SK-N-SH (cell line): ENCODE results near the gene PRMT3. TPM values are rescaled to one million over a fixed set of nuclear protein-coding genes. Genes with fewer than 3 reads are reported as not detected.

ENCODE experiments used
- CTCF ChIA-PET: fragments of 300-600, 350-600 bp; formaldehyde crosslinking; extraction: SDS; loops from one replicate; lab custom pipeline; 2021; lab: Yijun Ruan, JAX
- POLR2A ChIA-PET: fragments of 350-600 bp; sonication (Branson Sonifier 250); formaldehyde crosslinking; extraction: SDS; loops from one replicate; lab custom pipeline; 2020; ENCODE audit warnings: antibody characterized with exemption, inconsistent platforms; lab: Yijun Ruan, JAX
- DNase-seq: peaks from one replicate; pipeline ENCODE4 v3.0.0; 2012
- H2AFZ ChIP-seq: fragments of 200-600 bp; sonication (generic); 2 replicates; pipeline ENCODE4 v1.8.1; 2016; ENCODE audit warnings: antibody characterized with exemption, mild to moderate bottlenecking, low read depth
- H3F3A ChIP-seq: fragments of 200-600 bp; sonication (generic); replicated peaks from 2 replicates; pipeline ENCODE3; 2016; ENCODE audit warnings: antibody characterized with exemption, mild to moderate bottlenecking; ENCODE audit not compliant: insufficient read depth
- H3K27ac ChIP-seq, 2 experiments: fragments of 200-500 bp in 1 of 2; fragments of 200-600 bp in 1 of 2; sonication (Bioruptor generic) in 1 of 2; sonication (generic), shearing (Covaris generic) in 1 of 2; 2 replicates each; pipeline versions ENCODE4 v1.5.1 to v1.6.1; 2014 to 2016; ENCODE audit warnings: low read depth in 2 of 2, inconsistent platforms in 1 of 2, low read length in 1 of 2, mild to moderate bottlenecking in 1 of 2, mixed read lengths in 1 of 2
- H3K27me3 ChIP-seq: fragments of 200-600 bp; sonication (generic), shearing (Covaris generic); 2 replicates; pipeline ENCODE4 v1.6.1; 2016; ENCODE audit warnings: mixed run types; ENCODE audit not compliant: insufficient read depth
- H3K36me3 ChIP-seq, 2 experiments: fragments of 200-500 bp in 1 of 2; fragments of 200-600 bp in 1 of 2; sonication (Bioruptor generic) in 1 of 2; sonication (generic) in 1 of 2; replicated peaks in 1 of 2; 2 replicates each; pipeline versions ENCODE3 to v1.5.1; 2014 to 2016; ENCODE audit warnings: low read length in 1 of 2, mild to moderate bottlenecking in 1 of 2; ENCODE audit not compliant: insufficient read depth in 2 of 2, control insufficient read depth in 1 of 2
- H3K4me1 ChIP-seq, 2 experiments: fragments of 200-500 bp in 1 of 2; fragments of 200-600 bp in 1 of 2; sonication (Bioruptor generic) in 1 of 2; sonication (generic), shearing (Covaris generic) in 1 of 2; 2 replicates each; pipeline versions ENCODE4 v1.5.1 to v1.6.1; 2014 to 2016; ENCODE audit warnings: low read depth in 1 of 2, low read length in 1 of 2, mixed run types in 1 of 2; ENCODE audit not compliant: insufficient read depth in 2 of 2, control insufficient read depth in 1 of 2
- H3K4me2 ChIP-seq: fragments of 200-600 bp; sonication (generic), shearing (Covaris generic); 2 replicates; pipeline ENCODE4 v1.6.1; 2017; ENCODE audit warnings: mixed run types
- H3K4me3 ChIP-seq, 2 experiments: fragments of 200-500 bp in 1 of 2; fragments of 200-600 bp in 1 of 2; sonication (Bioruptor generic) in 1 of 2; sonication (generic), shearing (Covaris generic) in 1 of 2; 2 replicates each; pipeline versions ENCODE4 v1.5.1 to v1.8.1; 2014 to 2016; ENCODE audit warnings: low read depth in 2 of 2, inconsistent platforms in 1 of 2, low read length in 1 of 2, mild to moderate bottlenecking in 1 of 2, mixed read lengths in 1 of 2, moderate library complexity in 1 of 2
- H3K79me2 ChIP-seq: fragments of 200-600 bp; sonication (generic); 2 replicates; pipeline ENCODE4 v1.8.1; 2017; ENCODE audit warnings: mild to moderate bottlenecking; ENCODE audit not compliant: insufficient read depth
- H3K9ac ChIP-seq: fragments of 200-600 bp; sonication (generic); 2 replicates; pipeline ENCODE4 v1.6.1; 2017; ENCODE audit warnings: mixed run types
- H3K9me2 ChIP-seq: fragments of 200-600 bp; sonication (generic); 2 replicates; pipeline ENCODE4 v1.6.1; 2017; ENCODE audit warnings: mixed run types
- H3K9me3 ChIP-seq: fragments of 200-600 bp; sonication (generic); 2 replicates; pipeline ENCODE4 v1.6.1; 2017; ENCODE audit warnings: mixed run types, mild to moderate bottlenecking, moderate library complexity
- H4K20me1 ChIP-seq: fragments of 200-600 bp; sonication (generic); 2 replicates; pipeline ENCODE4 v1.6.1; 2017; ENCODE audit warnings: mild to moderate bottlenecking, mixed run types; ENCODE audit not compliant: insufficient read depth
- EP300 ChIP-seq, 2 experiments: IDR thresholded peaks; 2 replicates each; pipeline versions ENCODE4 v1.4.0 to v1.6.1; 2012; ENCODE audit warnings: borderline replicate concordance in 1 of 2, low read depth in 1 of 2, low read length in 1 of 2
- FOSL2 ChIP-seq: IDR thresholded peaks from 2 replicates; pipeline ENCODE4 v1.4.0; 2012; ENCODE audit warnings: low read depth, mild to moderate bottlenecking, moderate library complexity, borderline replicate concordance
- FOXJ3 ChIP-seq: sonication (generic); formaldehyde crosslinking; IDR thresholded peaks from 2 replicates; pipeline ENCODE4 v1.5.1; 2020; ENCODE audit warnings: mild to moderate bottlenecking, missing genetic modification reagents
- GATA2 ChIP-seq: sonication (generic); formaldehyde crosslinking; IDR thresholded peaks from 2 replicates; pipeline ENCODE4 v1.5.0; 2020; ENCODE audit warnings: mild to moderate bottlenecking, missing genetic modification reagents
- RAD21 ChIP-seq: IDR thresholded peaks from 2 replicates; pipeline ENCODE4 v1.6.1; 2012; ENCODE audit warnings: mild to moderate bottlenecking, low read length
- RCOR1 ChIP-seq: fragments of 150-350 bp; IDR thresholded peaks from 2 replicates; pipeline ENCODE4 v1.6.1; 2017; ENCODE audit warnings: antibody characterized with exemption, low read length
- RFX5 ChIP-seq: IDR thresholded peaks from 2 replicates; pipeline ENCODE4 v1.6.1; 2012; ENCODE audit warnings: mild to moderate bottlenecking, improper control_type of control experiment, low read length
- SMC3 ChIP-seq: IDR thresholded peaks from 2 replicates; pipeline ENCODE4 v1.6.1; 2012; ENCODE audit warnings: low read depth, low read length, improper control_type of control experiment
- TCF12 ChIP-seq: IDR thresholded peaks from 2 replicates; pipeline ENCODE4 v1.4.0; 2012
- WGBS: methylation state at CpG from one replicate; pipeline ENCODE4 v1.1.6; 2017; ENCODE audit warnings: low lambda C conversion rate; 5-methylcytosine and 5-hydroxymethylcytosine counted together
- polyA plus RNA-seq, 3 experiments: library from polyadenylated mRNA; depleted of rRNA; stranded (reverse); fragments of >200 nt; gene quantifications; 2 replicates each; pipeline ENCODE4 v1.2.3, GENCODE V29; 2012
- TF ChIP-seq, protein P1 (sequence below): IDR thresholded peaks from 2 replicates; pipeline ENCODE4 v1.4.0; 2012; ENCODE audit warnings: low read depth, borderline replicate concordance

PRMT3 gene
- polyA plus RNA-seq, 1 of the 3 experiments (the other 2 are of a cell fraction): 10.8 TPM

DNA sequence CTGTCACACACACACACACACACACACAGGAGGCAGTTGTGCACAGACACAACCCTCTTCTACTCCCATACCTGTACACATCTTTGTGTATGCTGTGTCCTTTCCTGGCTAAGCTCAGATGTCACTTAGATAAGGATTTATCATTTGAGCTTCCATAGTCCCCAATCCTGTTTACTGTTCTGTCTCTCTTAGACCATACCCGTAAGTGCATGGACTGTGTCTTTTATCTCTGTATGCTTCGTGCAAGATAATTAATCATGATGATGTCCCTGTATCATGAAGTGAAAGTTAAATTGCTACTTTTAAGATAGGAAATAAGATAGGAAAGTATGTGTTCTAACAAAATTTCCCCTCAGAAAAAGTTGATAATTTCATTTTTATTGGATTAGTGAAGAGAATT is 30.3 kb downstream of the PRMT3 start:
- DNase-seq: peak; percentile 29
- Histone ChIP-seq H3K4me1 (peaks cover 0 to 8% of the 10 kb centered on the region in 2 experiments; a peak in 2 of 4 replicates), H2AFZ (no peak overlapping the region), H3K79me2 (no peaks in the 10 kb centered on the region), H3K27me3 (no peaks in the 10 kb centered on the region), H3K9me3 (no peaks in the 10 kb centered on the region), H3K4me3 (no peak overlapping the region), H3K9me2 (no peaks in the 10 kb centered on the region), H3K36me3 (peaks cover 35 to 40% of the 10 kb centered on the region in 2 experiments), H3F3A (no peaks in the 10 kb centered on the region), H4K20me1 (no peaks in the 10 kb centered on the region), H3K4me2 (no peak overlapping the region), H3K9ac (no peak overlapping the region), H3K27ac (peak overlapping the region in 1 of 2 experiments; percentile 34; a peak in 2 of 4 replicates)
- WGBS: 59% methylated on average over 2 of the region's 2 CpGs
- POLR2A ChIA-PET: no interaction called here
- peak; percentile 88 for TF ChIP-seq GATA2 (CRISPR knock-in tag)
- TF ChIP-seq FOSL2: no peak
- TF ChIP-seq RCOR1: peak; percentile 50; the same call in 1 of the 2 replicates
- TF ChIP-seq FOXJ3: peak; percentile 50; the same call in 1 of the 2 replicates
- no peak for TF ChIP-seq RFX5
- peak in 1 of 2 experiments; percentile 72; a peak in 2 of 4 replicates for TF ChIP-seq EP300 (IDR thresholded peaks at IDR 0.05; ENCODE audit: borderline replicate concordance in 1 of 2, low read depth in 1 of 2, low read length in 1 of 2)
- CTCF ChIA-PET: interaction anchor here (0.6 to 2.0 kb wide), 2 partner anchors 20 to 26 kb away, joined by 3 to 7 read pairs; no protein-coding TSS in a partner anchor

- H3K36me3 ChIP-seq: peaks cover 32 to 41% of the 10 kb centered on the region in 2 experiments
- ChIA-PET CTCF (no interaction called here), POLR2A (no interaction called here)
- H3K4me1 ChIP-seq: peaks cover 0 to 8% of the 10 kb centered on the region in 2 experiments; a peak in 2 of 4 replicates
- no peak overlapping the region for H3K9ac ChIP-seq
- H3K27ac ChIP-seq: no peak overlapping the region
- no peaks in the 10 kb centered on the region for H4K20me1 ChIP-seq
- no peak overlapping the region for H2AFZ ChIP-seq
- no peaks in the 10 kb centered on the region for H3K79me2 ChIP-seq
- H3K9me3 ChIP-seq: no peaks in the 10 kb centered on the region
- no peaks in the 10 kb centered on the region for H3K9me2 ChIP-seq
- no peak for DNase-seq
- H3K27me3 ChIP-seq: no peaks in the 10 kb centered on the region
- WGBS: 68% methylated on average over 2 of the region's 2 CpGs
- no peak overlapping the region for H3K4me2 ChIP-seq
- H3F3A ChIP-seq: no peaks in the 10 kb centered on the region
- TF ChIP-seq SMC3 (no peak), RAD21 (no peak), TCF12 (no peak), GATA2 (CRISPR knock-in tag) (no peak)
- TF ChIP-seq, protein P1, sequence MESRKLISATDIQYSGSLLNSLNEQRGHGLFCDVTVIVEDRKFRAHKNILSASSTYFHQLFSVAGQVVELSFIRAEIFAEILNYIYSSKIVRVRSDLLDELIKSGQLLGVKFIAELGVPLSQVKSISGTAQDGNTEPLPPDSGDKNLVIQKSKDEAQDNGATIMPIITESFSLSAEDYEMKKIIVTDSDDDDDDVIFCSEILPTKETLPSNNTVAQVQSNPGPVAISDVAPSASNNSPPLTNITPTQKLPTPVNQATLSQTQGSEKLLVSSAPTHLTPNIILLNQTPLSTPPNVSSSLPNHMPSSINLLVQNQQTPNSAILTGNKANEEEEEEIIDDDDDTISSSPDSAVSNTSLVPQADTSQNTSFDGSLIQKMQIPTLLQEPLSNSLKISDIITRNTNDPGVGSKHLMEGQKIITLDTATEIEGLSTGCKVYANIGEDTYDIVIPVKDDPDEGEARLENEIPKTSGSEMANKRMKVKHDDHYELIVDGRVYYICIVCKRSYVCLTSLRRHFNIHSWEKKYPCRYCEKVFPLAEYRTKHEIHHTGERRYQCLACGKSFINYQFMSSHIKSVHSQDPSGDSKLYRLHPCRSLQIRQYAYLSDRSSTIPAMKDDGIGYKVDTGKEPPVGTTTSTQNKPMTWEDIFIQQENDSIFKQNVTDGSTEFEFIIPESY: no peak
- no peak overlapping the region for H3K4me3 ChIP-seq
Observed at GRCh38 chr11:20421946-20422345, 34.4 kb downstream of the PRMT3 start.
